ENCODE data around the gene MMP15. TPM values are rescaled to one million over a fixed set of nuclear protein-coding genes. Genes with fewer than 3 reads are reported as not detected.

The MMP15 gene
- total and polyA plus RNA-seq, 2 donors: 1.2 to 1.7 TPM

DNA sequence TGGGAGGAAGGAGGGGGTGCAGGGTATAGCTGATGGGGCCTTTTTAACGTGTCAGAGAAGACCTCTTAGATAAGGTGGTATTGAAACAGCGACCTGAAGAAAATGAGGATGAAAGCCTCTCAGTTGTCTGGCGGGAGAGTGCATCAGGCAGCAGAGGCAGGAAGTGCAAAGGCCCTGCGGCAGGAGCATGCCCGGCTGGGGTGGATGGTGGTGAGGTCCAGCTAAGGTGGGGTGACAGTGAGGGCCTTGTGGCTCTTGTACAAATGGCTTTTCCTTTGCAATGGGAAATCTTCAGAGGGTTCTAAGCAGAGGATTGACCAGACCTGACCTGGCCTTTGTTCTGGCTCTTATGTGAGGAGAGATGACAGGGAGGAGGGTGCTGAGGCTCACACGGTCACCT is 11.4 kb downstream of the MMP15 start:
- Histone ChIP-seq H3K27ac (ENCODE audit: low read depth in 1 of 2, low read length in 1 of 2) (no peak overlapping the region), H3K4me1 (ENCODE audit: control insufficient read depth in 2 of 2, insufficient read depth in 2 of 2, low read length in 2 of 2) (no peaks in the 10 kb centered on the region), H3K36me3 (ENCODE audit: control insufficient read depth in 2 of 2, insufficient read depth in 2 of 2, low read length in 1 of 2) (no peaks in the 10 kb centered on the region), H3K27me3 (ENCODE audit: control insufficient read depth in 2 of 2, insufficient read depth in 1 of 2, low read length in 1 of 2) (no peaks in the 10 kb centered on the region), H3K9me3 (ENCODE audit: control insufficient read depth in 2 of 2, insufficient read depth in 1 of 2, low read length in 1 of 2) (no peaks in the 10 kb centered on the region), H3K4me3 (ENCODE audit: low read length in 2 of 2) (no peak overlapping the region)
- WGBS: 94% methylated on average over 6 of the region's 6 CpGs
- DNase-seq (ENCODE audit: low read depth in 6 of 9, low spot score in 9 of 9): no peak

- Histone ChIP-seq H3K27ac (ENCODE audit: low read depth in 1 of 2, low read length in 1 of 2) (no peak overlapping the region), H3K4me3 (ENCODE audit: low read length in 2 of 2) (no peak overlapping the region), H3K27me3 (ENCODE audit: control insufficient read depth in 2 of 2, insufficient read depth in 1 of 2, low read length in 1 of 2) (no peaks in the 10 kb centered on the region), H3K4me1 (ENCODE audit: control insufficient read depth in 2 of 2, insufficient read depth in 2 of 2, low read length in 2 of 2) (no peaks in the 10 kb centered on the region), H3K36me3 (ENCODE audit: control insufficient read depth in 2 of 2, insufficient read depth in 2 of 2, low read length in 1 of 2) (no peaks in the 10 kb centered on the region), H3K9me3 (ENCODE audit: control insufficient read depth in 2 of 2, insufficient read depth in 1 of 2, low read length in 1 of 2) (no peaks in the 10 kb centered on the region)
- WGBS: 98% methylated on average over 16 of the region's 16 CpGs
- DNase-seq (ENCODE audit: low read depth in 6 of 9, low spot score in 9 of 9): no peak
Measured at GRCh38 chr16:58037365-58038057, 12.0 kb downstream of the MMP15 start.

DNA sequence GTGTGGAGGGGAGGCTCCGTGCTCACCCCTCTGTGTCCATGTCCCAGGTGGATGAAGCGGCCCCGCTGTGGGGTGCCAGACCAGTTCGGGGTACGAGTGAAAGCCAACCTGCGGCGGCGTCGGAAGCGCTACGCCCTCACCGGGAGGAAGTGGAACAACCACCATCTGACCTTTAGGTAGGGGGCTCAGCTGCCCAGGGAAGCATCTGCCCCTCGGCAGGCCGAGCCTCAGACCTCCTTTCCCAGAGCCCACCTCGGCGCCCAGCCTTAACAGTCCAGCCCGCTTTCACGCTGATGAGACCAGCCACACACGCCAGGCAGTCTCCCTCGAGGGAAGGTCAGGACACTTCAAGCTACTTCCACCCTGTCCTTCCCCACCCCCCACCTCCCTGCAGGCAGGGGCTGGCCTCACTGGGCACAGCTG is 12.7 kb downstream of the MMP15 start:
- 98% methylated on average over 20 of the region's 20 CpGs for WGBS
- Histone ChIP-seq H3K27ac (ENCODE audit: low read depth in 1 of 2, low read length in 1 of 2) (no peak overlapping the region), H3K36me3 (ENCODE audit: control insufficient read depth in 2 of 2, insufficient read depth in 2 of 2, low read length in 1 of 2) (no peaks in the 10 kb centered on the region), H3K4me1 (ENCODE audit: control insufficient read depth in 2 of 2, insufficient read depth in 2 of 2, low read length in 2 of 2) (no peaks in the 10 kb centered on the region), H3K9me3 (ENCODE audit: control insufficient read depth in 2 of 2, insufficient read depth in 1 of 2, low read length in 1 of 2) (no peaks in the 10 kb centered on the region), H3K27me3 (ENCODE audit: control insufficient read depth in 2 of 2, insufficient read depth in 1 of 2, low read length in 1 of 2) (no peaks in the 10 kb centered on the region), H3K4me3 (ENCODE audit: low read length in 2 of 2) (no peak overlapping the region)
- DNase-seq (ENCODE audit: low read depth in 6 of 9, low spot score in 9 of 9): no peak

GRCh38 chr16:58039829-58040495 is 14.4 kb downstream of the MMP15 start:
- DNase-seq (ENCODE audit: low read depth in 6 of 9, low spot score in 9 of 9): no peak
- Histone ChIP-seq H3K4me1 (ENCODE audit: control insufficient read depth in 2 of 2, insufficient read depth in 2 of 2, low read length in 2 of 2) (no peaks in the 10 kb centered on the region), H3K27me3 (ENCODE audit: control insufficient read depth in 2 of 2, insufficient read depth in 1 of 2, low read length in 1 of 2) (no peaks in the 10 kb centered on the region), H3K27ac (ENCODE audit: low read depth in 1 of 2, low read length in 1 of 2) (no peak overlapping the region), H3K4me3 (ENCODE audit: low read length in 2 of 2) (no peak overlapping the region), H3K9me3 (ENCODE audit: control insufficient read depth in 2 of 2, insufficient read depth in 1 of 2, low read length in 1 of 2) (no peaks in the 10 kb centered on the region), H3K36me3 (ENCODE audit: control insufficient read depth in 2 of 2, insufficient read depth in 2 of 2, low read length in 1 of 2) (no peaks in the 10 kb centered on the region)
- 97% methylated on average over 26 of the region's 26 CpGs for WGBS

DNA sequence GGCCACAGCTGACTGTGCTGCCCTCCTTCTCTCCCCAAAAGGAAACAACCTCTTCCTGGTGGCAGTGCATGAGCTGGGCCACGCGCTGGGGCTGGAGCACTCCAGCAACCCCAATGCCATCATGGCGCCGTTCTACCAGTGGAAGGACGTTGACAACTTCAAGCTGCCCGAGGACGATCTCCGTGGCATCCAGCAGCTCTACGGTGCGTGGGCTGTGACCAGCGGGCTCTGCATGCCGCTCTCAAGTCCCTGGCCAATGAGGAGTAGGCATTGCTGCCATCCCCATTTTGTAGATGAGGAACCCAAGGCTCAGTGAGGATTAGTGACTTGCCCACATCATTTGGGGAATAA is 14.9 kb downstream of the MMP15 start:
- Histone ChIP-seq H3K4me3 (ENCODE audit: low read length in 2 of 2) (no peak overlapping the region), H3K27ac (ENCODE audit: low read depth in 1 of 2, low read length in 1 of 2) (no peak overlapping the region), H3K36me3 (ENCODE audit: control insufficient read depth in 2 of 2, insufficient read depth in 2 of 2, low read length in 1 of 2) (no peaks in the 10 kb centered on the region), H3K9me3 (ENCODE audit: control insufficient read depth in 2 of 2, insufficient read depth in 1 of 2, low read length in 1 of 2) (no peaks in the 10 kb centered on the region), H3K27me3 (ENCODE audit: control insufficient read depth in 2 of 2, insufficient read depth in 1 of 2, low read length in 1 of 2) (no peaks in the 10 kb centered on the region), H3K4me1 (ENCODE audit: control insufficient read depth in 2 of 2, insufficient read depth in 2 of 2, low read length in 2 of 2) (no peaks in the 10 kb centered on the region)
- 98% methylated on average over 12 of the region's 12 CpGs for WGBS
- no peak for DNase-seq (ENCODE audit: low read depth in 6 of 9, low spot score in 9 of 9)

GRCh38 chr16:58040945-58041627 is 15.5 kb downstream of the MMP15 start:
- H3K36me3 ChIP-seq (ENCODE audit: control insufficient read depth in 2 of 2, insufficient read depth in 2 of 2, low read length in 1 of 2): no peaks in the 10 kb centered on the region

GRCh38 chr16:58041628-58041955 is 16.0 kb downstream of the MMP15 start:
- no peak for DNase-seq (ENCODE audit: low read depth in 6 of 9, low spot score in 9 of 9)
- WGBS: 94% methylated on average over 18 of the region's 18 CpGs

More at GRCh38 chr16:58040945-58041627, 15.5 kb downstream of the MMP15 start:
- WGBS: 90% methylated on average over 14 of the region's 14 CpGs
- H3K4me1 ChIP-seq (ENCODE audit: control insufficient read depth in 2 of 2, insufficient read depth in 2 of 2, low read length in 2 of 2): no peaks in the 10 kb centered on the region
- no peak overlapping the region for H3K27ac ChIP-seq (ENCODE audit: low read depth in 1 of 2, low read length in 1 of 2)
- no peak for DNase-seq (ENCODE audit: low read depth in 6 of 9, low spot score in 9 of 9)
- H3K27me3 ChIP-seq (ENCODE audit: control insufficient read depth in 2 of 2, insufficient read depth in 1 of 2, low read length in 1 of 2): no peaks in the 10 kb centered on the region
- no peaks in the 10 kb centered on the region for H3K9me3 ChIP-seq (ENCODE audit: control insufficient read depth in 2 of 2, insufficient read depth in 1 of 2, low read length in 1 of 2)
- no peak overlapping the region for H3K4me3 ChIP-seq (ENCODE audit: low read length in 2 of 2)

GRCh38 chr16:58042001-58042885 is 16.7 kb downstream of the MMP15 start:
- H3K4me3 ChIP-seq (ENCODE audit: low read length in 2 of 2): no peak overlapping the region
- H3K4me1 ChIP-seq (ENCODE audit: control insufficient read depth in 2 of 2, insufficient read depth in 2 of 2, low read length in 2 of 2): no peaks in the 10 kb centered on the region
- no peaks in the 10 kb centered on the region for H3K36me3 ChIP-seq (ENCODE audit: control insufficient read depth in 2 of 2, insufficient read depth in 2 of 2, low read length in 1 of 2)
- WGBS: 98% methylated on average over 22 of the region's 22 CpGs
- H3K9me3 ChIP-seq (ENCODE audit: control insufficient read depth in 2 of 2, insufficient read depth in 1 of 2, low read length in 1 of 2): no peaks in the 10 kb centered on the region
- H3K27ac ChIP-seq (ENCODE audit: low read depth in 1 of 2, low read length in 1 of 2): no peak overlapping the region
- DNase-seq (ENCODE audit: low read depth in 6 of 9, low spot score in 9 of 9): no peak
- H3K27me3 ChIP-seq (ENCODE audit: control insufficient read depth in 2 of 2, insufficient read depth in 1 of 2, low read length in 1 of 2): no peaks in the 10 kb centered on the region

More at GRCh38 chr16:58041628-58041955, 16.0 kb downstream of the MMP15 start:
- no peak overlapping the region for H3K4me3 ChIP-seq (ENCODE audit: low read length in 2 of 2)
- no peaks in the 10 kb centered on the region for H3K4me1 ChIP-seq (ENCODE audit: control insufficient read depth in 2 of 2, insufficient read depth in 2 of 2, low read length in 2 of 2)
- H3K27me3 ChIP-seq (ENCODE audit: control insufficient read depth in 2 of 2, insufficient read depth in 1 of 2, low read length in 1 of 2): no peaks in the 10 kb centered on the region
- H3K9me3 ChIP-seq (ENCODE audit: control insufficient read depth in 2 of 2, insufficient read depth in 1 of 2, low read length in 1 of 2): no peaks in the 10 kb centered on the region
- no peaks in the 10 kb centered on the region for H3K36me3 ChIP-seq (ENCODE audit: control insufficient read depth in 2 of 2, insufficient read depth in 2 of 2, low read length in 1 of 2)
- H3K27ac ChIP-seq (ENCODE audit: low read depth in 1 of 2, low read length in 1 of 2): no peak overlapping the region

All from thymus (tissue), 11 donors.